ENCODE measurements around the gene COL4A2. TPM values are rescaled to one million over a fixed set of nuclear protein-coding genes. Genes with fewer than 3 reads are reported as not detected.

Gene COL4A2
- total RNA-seq, 4 donors from 2014 or later, result 43.0 to 72.7 (median 53.5) TPM

GRCh38 chr13:110317093-110317492 is 10.0 kb downstream of the COL4A2 start:
- Histone ChIP-seq H3K27ac (no peak overlapping the region), H3K4me3 (no peak overlapping the region), H3K9me3 (no peaks in the 10 kb centered on the region), H3K36me3 (no peaks in the 10 kb centered on the region), H3K4me1 (peaks cover 12% of the 10 kb centered on the region), H3K27me3 (no peaks in the 10 kb centered on the region)
- WGBS, result 72% methylated on average over 5 of the region's 5 CpGs
- no peak for TF ChIP-seq EP300 (IDR thresholded peaks at IDR 0.05)
- TF ChIP-seq, protein P1, sequence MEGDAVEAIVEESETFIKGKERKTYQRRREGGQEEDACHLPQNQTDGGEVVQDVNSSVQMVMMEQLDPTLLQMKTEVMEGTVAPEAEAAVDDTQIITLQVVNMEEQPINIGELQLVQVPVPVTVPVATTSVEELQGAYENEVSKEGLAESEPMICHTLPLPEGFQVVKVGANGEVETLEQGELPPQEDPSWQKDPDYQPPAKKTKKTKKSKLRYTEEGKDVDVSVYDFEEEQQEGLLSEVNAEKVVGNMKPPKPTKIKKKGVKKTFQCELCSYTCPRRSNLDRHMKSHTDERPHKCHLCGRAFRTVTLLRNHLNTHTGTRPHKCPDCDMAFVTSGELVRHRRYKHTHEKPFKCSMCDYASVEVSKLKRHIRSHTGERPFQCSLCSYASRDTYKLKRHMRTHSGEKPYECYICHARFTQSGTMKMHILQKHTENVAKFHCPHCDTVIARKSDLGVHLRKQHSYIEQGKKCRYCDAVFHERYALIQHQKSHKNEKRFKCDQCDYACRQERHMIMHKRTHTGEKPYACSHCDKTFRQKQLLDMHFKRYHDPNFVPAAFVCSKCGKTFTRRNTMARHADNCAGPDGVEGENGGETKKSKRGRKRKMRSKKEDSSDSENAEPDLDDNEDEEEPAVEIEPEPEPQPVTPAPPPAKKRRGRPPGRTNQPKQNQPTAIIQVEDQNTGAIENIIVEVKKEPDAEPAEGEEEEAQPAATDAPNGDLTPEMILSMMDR (IDR thresholded peaks at IDR 0.05), result no peak
- no peak for DNase-seq (ENCODE audit: low spot score in 2 of 2)

- Histone ChIP-seq H3K36me3 (no peaks in the 10 kb centered on the region), H3K9me3 (no peaks in the 10 kb centered on the region), H3K4me3 (no peak overlapping the region), H3K27me3 (no peaks in the 10 kb centered on the region), H3K27ac (no peak overlapping the region), H3K4me1 (peaks cover 12% of the 10 kb centered on the region)
- WGBS, result 78% methylated on average over 13 of the region's 13 CpGs
- DNase-seq (ENCODE audit: low spot score in 2 of 2), result no peak
- no peak for TF ChIP-seq POLR2A (IDR thresholded peaks at IDR 0.05)
- TF ChIP-seq EP300 (IDR thresholded peaks at IDR 0.05), result no peak
- no peak for TF ChIP-seq POLR2AphosphoS5 (IDR thresholded peaks at IDR 0.05)
- TF ChIP-seq, protein P1 (IDR thresholded peaks at IDR 0.05), result no peak
Measured at GRCh38 chr13:110317496-110318195, 10.6 kb downstream of the COL4A2 start.

GRCh38 chr13:110318920-110319319 is 11.8 kb downstream of the COL4A2 start:
- TF ChIP-seq POLR2A (IDR thresholded peaks at IDR 0.05) (no peak), EP300 (IDR thresholded peaks at IDR 0.05) (no peak), POLR2AphosphoS5 (IDR thresholded peaks at IDR 0.05) (no peak)
- TF ChIP-seq, protein P1 (IDR thresholded peaks at IDR 0.05), result no peak
- Histone ChIP-seq H3K27me3 (no peaks in the 10 kb centered on the region), H3K36me3 (no peaks in the 10 kb centered on the region), H3K27ac (no peak overlapping the region), H3K4me3 (no peak overlapping the region), H3K9me3 (no peaks in the 10 kb centered on the region), H3K4me1 (peaks cover 12% of the 10 kb centered on the region)
- DNase-seq (ENCODE audit: low spot score in 2 of 2), result no peak
- 80% methylated on average over 7 of the region's 7 CpGs for WGBS

DNA sequence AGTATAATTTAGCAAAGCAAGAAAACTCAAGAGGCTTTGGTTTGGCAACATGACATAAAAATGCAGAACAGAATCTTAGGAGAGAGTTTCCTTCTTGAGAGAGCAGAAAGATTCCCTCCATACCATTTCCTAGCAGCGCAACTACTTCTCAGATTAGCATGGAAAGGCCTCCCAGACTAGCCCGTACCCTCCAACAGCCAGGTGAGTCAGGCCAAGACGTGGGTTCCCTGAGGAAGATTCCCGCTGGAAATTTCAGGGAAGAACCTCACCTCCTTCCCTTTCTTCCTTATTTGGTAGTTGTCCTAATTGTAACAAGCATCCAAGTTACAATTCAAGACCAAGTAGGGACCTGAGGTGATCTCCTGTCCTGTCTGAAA is 12.3 kb downstream of the COL4A2 start:
- Histone ChIP-seq H3K9me3 (no peaks in the 10 kb centered on the region), H3K4me3 (no peak overlapping the region), H3K27ac (no peak overlapping the region), H3K27me3 (no peaks in the 10 kb centered on the region), H3K4me1 (peaks cover 12% of the 10 kb centered on the region), H3K36me3 (no peaks in the 10 kb centered on the region)
- 85% methylated on average over 4 of the region's 4 CpGs for WGBS
- TF ChIP-seq POLR2A (IDR thresholded peaks at IDR 0.05) (no peak), POLR2AphosphoS5 (IDR thresholded peaks at IDR 0.05) (no peak), EP300 (IDR thresholded peaks at IDR 0.05) (no peak)
- TF ChIP-seq, protein P1 (IDR thresholded peaks at IDR 0.05), result no peak
- no peak for DNase-seq (ENCODE audit: low spot score in 2 of 2)

GRCh38 chr13:110319774-110320509 is 12.9 kb downstream of the COL4A2 start:
- TF ChIP-seq, protein P1 (IDR thresholded peaks at IDR 0.05), result no peak
- TF ChIP-seq POLR2AphosphoS5 (IDR thresholded peaks at IDR 0.05) (no peak), EP300 (IDR thresholded peaks at IDR 0.05) (no peak), POLR2A (IDR thresholded peaks at IDR 0.05) (no peak)
- 65% methylated on average over 13 of the region's 19 CpGs for WGBS
- H3K27me3 ChIP-seq, result no peaks in the 10 kb centered on the region
- H3K36me3 ChIP-seq, result no peaks in the 10 kb centered on the region
- no peak overlapping the region for H3K27ac ChIP-seq
- H3K4me3 ChIP-seq, result no peak overlapping the region
- DNase-seq (ENCODE audit: low spot score in 2 of 2), result no peak
- H3K4me1 ChIP-seq, result peaks cover 12% of the 10 kb centered on the region
- H3K9me3 ChIP-seq, result no peaks in the 10 kb centered on the region

Measured in suprapubic skin (tissue), 4 donors.